GM21786 (cell line): ENCODE measurements around the gene EMP3.

ENCODE experiments used
- ATAC-seq: cut with Tn5 transposase; IDR thresholded peaks from one replicate; pipeline ENCODE4 v1.9.1; 2021; ENCODE audit not compliant: unreplicated experiment

The EMP3 gene

GRCh38 chr19:48342841-48343540, 17.6 kb downstream of the EMP3 start:
- ATAC-seq: no peak

- no peak for ATAC-seq
Observed at GRCh38 chr19:48344892-48345291, 19.5 kb downstream of the EMP3 start.

GRCh38 chr19:48346191-48346590, 20.8 kb downstream of the EMP3 start:
- ATAC-seq: no peak

- ATAC-seq: no peak
Observed at GRCh38 chr19:48348045-48348444, 22.7 kb downstream of the EMP3 start.

GRCh38 chr19:48348737-48349136, 23.4 kb downstream of the EMP3 start:
- ATAC-seq: no peak

- no peak for ATAC-seq
Observed at GRCh38 chr19:48350856-48351255, 25.5 kb downstream of the EMP3 start.

GRCh38 chr19:48351341-48351752, 26.0 kb downstream of the EMP3 start:
- ATAC-seq: no peak

- ATAC-seq: no peak
Observed at GRCh38 chr19:48353677-48354076, 28.3 kb downstream of the EMP3 start.

GRCh38 chr19:48354332-48354992, 29.1 kb downstream of the EMP3 start:
- no peak for ATAC-seq

- no peak for ATAC-seq
Observed at GRCh38 chr19:48355365-48355954, 30.1 kb downstream of the EMP3 start.

- no peak for ATAC-seq
Observed at GRCh38 chr19:48359123-48359522, 33.8 kb downstream of the EMP3 start.

GRCh38 chr19:48361912-48362311, 36.6 kb downstream of the EMP3 start:
- ATAC-seq: no peak

GRCh38 chr19:48362716-48363499, 37.6 kb downstream of the EMP3 start:
- peak; percentile 51 for ATAC-seq

GRCh38 chr19:48363500-48363809, 38.1 kb downstream of the EMP3 start:
- ATAC-seq: peak; percentile 4

- ATAC-seq: peak; percentile 78
Observed at GRCh38 chr19:48363810-48364597, 38.7 kb downstream of the EMP3 start, which contains the start of the genes SYNGR4 and TMEM143. TSS of gene SYNGR4 (plus strand) at chr19:48364367. CDS start at chr19:48365843, 1,476 bp downstream. TSS of gene TMEM143 (minus strand) at chr19:48363940. CDS start at chr19:48363920, 20 bp downstream.

GRCh38 chr19:48364598-48365348, 39.4 kb downstream of the EMP3 start:
- no peak for ATAC-seq

GRCh38 chr19:48365602-48366001, 40.2 kb downstream of the EMP3 start:
- ATAC-seq: no peak

GRCh38 chr19:48367855-48368254, 42.5 kb downstream of the EMP3 start:
- ATAC-seq: no peak

- no peak for ATAC-seq
Observed at GRCh38 chr19:48368936-48369335, 43.6 kb downstream of the EMP3 start.

- ATAC-seq: no peak
Observed at GRCh38 chr19:48370955-48371354, 45.6 kb downstream of the EMP3 start.
